Measurements from ENCODE around the gene BRSK2.
"Not testable (repeated sequence)": the region's sequence is repeated elsewhere in the genome, so short reads cannot be mapped to it uniquely, and the experiment has no call there.

Gene BRSK2

DNA sequence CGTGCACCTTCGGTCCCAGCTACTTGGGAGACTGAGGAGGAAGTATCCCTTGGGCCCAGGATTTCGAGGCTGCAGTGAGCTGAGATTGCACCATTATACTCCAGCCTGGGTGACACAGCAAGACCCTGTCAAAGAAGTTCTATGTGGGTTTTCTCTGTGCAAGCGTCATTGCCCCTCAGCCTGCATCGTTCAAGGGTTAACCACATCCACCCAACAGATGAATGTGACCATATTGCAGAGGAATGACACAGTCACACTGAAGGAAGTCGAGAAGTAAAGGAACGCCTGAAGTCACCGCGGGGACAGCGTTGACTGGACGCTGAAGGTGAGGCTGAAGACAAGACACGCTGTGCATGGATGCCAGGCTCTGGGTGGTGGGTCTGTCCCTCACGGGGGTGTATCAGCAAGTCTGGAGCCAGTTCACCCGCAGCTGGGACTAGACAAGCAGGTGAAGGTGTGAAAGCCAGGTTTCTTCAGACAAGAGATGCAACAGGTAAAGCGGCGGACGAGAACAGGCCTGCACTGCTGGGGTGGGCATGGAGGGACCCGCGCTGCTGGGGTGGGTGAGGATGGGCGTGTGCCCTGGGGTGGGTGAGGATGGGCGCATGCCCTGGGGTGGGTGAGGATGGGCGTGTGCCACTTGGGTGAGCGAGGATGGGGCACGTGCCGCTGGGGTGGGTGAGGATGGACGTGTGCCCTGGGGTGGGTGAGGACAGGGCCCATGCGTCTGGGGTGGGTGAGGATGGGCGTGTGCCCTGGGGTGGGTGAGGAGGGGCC is 43.8 kb upstream of the BRSK2 start:
- no peak overlapping the region for H3K4me3 ChIP-seq (ENCODE audit: low read length)
- TF ChIP-seq, protein P1, sequence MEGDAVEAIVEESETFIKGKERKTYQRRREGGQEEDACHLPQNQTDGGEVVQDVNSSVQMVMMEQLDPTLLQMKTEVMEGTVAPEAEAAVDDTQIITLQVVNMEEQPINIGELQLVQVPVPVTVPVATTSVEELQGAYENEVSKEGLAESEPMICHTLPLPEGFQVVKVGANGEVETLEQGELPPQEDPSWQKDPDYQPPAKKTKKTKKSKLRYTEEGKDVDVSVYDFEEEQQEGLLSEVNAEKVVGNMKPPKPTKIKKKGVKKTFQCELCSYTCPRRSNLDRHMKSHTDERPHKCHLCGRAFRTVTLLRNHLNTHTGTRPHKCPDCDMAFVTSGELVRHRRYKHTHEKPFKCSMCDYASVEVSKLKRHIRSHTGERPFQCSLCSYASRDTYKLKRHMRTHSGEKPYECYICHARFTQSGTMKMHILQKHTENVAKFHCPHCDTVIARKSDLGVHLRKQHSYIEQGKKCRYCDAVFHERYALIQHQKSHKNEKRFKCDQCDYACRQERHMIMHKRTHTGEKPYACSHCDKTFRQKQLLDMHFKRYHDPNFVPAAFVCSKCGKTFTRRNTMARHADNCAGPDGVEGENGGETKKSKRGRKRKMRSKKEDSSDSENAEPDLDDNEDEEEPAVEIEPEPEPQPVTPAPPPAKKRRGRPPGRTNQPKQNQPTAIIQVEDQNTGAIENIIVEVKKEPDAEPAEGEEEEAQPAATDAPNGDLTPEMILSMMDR (conservative IDR thresholded peaks at IDR 0.05; ENCODE audit: low read length): no peak
- DNase-seq (ENCODE audit: low read depth): no peak

DNA sequence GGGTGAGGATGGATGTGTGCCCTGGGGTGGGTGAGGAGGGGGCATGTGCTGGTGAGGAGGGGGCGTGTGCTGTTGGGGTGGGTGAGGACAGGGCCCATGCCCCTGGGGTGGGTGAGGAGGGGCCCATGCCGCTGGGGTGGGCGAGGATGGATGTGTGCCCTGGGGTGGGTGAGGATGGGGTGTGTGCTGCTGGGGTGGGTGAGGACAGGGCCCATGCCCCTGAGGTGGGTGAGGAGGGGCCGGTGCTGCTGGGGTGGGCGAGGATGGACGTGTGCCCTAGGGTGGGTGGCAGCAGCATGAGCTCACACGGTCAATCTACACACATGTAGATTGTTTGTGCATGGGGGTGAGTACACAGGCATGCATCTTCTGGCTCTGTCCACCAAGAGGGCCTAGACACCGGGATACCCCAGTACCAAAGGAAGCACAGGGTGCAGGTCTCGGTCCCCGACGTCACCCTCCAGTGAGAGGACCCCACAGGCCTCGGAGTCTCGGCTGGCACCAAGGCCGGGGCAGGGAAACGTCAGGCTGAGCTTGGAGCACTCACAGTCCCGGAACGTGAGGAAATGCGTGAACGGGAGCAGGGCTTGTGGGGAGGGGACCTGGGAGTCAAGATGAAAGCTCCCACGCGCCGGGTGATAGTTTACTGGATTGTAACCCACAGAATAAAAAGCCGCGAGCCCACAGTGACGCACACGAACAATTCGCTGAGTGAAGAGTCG is 42.9 kb upstream of the BRSK2 start:
- TF ChIP-seq, protein P1 (conservative IDR thresholded peaks at IDR 0.05; ENCODE audit: low read length): no peak
- DNase-seq (ENCODE audit: low read depth): no peak
- no peak overlapping the region for H3K4me3 ChIP-seq (ENCODE audit: low read length)

DNA sequence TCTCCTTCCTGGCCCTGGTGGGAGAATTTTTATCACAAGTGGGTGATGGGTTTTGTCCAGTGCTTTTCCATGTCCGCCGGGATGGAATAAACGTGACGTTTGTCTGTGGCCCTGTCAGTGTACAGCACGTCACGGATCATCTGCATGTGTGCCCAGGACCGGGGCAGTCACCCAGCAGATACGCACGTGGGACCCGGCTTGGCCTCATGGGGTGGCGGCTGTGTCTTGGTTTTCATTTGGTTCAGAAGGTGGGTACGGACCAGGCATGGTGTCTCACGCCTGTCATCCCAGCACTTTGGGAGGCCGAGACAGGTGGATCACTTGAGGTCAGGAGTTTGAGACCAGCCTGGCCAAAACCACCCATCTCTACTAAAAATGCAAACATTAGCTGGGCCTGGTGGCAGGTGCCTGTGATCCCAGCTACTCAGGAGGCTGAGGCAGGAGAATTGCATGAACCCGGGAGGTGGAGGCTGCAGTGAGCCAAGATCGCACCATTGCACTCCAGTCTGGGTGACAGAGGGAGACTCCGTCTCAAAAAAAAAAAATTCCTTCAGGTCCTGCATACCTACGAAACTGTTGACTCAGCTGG is 42.2 kb upstream of the BRSK2 start:
- DNase-seq (ENCODE audit: low read depth); H3K4me3 ChIP-seq (ENCODE audit: low read length): not testable (repeated sequence)

DNA sequence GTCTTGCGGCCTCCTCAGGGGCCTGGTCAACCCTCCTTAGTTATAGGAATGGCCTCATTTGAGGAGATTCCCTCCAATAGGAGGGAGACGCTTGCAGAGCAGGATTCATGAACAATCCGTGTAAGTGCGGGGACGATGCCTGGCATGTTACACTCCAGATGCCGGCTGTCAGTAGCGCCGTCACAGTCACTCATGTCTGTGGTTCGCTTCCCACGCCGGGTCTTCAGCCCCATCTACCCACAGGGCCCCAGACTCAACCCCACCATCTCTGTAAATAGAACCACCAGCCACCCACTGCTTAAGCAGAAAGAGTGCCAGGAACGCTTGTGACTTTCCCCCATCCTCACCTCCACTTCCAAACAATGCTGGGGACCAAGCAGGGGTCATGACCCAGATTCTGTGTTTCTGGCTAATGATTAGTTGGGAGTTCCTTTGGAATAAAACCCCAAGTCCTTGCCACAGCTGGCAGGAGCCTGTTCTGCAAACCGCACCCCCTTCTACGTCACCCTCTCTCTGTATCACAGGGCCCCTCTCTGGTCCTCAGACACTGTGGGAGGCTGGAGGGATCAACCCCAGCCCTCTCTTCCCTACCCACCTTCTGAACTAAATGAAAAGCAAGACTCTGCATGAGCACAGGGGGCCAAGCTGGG is 41.5 kb upstream of the BRSK2 start:
- H3K4me3 ChIP-seq (ENCODE audit: low read length): no peak overlapping the region
- TF ChIP-seq, protein P1 (conservative IDR thresholded peaks at IDR 0.05; ENCODE audit: low read length): no peak
- DNase-seq (ENCODE audit: low read depth): no peak

DNA sequence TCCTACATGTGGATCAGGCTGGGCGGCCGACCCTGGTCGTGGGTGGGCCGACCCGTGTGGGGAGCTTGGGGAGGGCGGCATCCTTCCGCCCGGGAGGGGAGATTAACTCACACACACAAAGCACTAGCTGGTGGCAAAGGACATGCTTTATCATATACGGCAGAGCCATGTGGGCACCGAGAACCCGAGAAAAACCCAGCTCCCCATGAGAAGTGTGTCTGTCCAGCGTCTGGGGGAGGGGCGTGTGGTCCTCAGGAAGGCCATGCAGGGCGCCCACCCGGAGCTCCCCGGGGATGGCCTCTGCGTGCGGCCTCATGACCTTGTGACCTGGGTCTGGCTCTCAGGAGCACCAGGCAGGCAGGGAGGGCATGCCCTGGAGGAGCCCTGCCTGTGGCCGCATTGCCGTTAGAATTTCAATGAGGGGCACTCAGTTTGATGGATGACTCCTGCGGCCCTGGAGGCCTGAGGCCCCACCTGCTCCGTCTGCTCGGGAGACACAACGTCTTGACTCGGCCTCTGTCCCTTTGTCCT is 40.9 kb upstream of the BRSK2 start:
- DNase-seq (ENCODE audit: low read depth): no peak
- H3K4me3 ChIP-seq (ENCODE audit: low read length): no peak overlapping the region
- TF ChIP-seq, protein P1 (conservative IDR thresholded peaks at IDR 0.05; ENCODE audit: low read length): no peak

DNA sequence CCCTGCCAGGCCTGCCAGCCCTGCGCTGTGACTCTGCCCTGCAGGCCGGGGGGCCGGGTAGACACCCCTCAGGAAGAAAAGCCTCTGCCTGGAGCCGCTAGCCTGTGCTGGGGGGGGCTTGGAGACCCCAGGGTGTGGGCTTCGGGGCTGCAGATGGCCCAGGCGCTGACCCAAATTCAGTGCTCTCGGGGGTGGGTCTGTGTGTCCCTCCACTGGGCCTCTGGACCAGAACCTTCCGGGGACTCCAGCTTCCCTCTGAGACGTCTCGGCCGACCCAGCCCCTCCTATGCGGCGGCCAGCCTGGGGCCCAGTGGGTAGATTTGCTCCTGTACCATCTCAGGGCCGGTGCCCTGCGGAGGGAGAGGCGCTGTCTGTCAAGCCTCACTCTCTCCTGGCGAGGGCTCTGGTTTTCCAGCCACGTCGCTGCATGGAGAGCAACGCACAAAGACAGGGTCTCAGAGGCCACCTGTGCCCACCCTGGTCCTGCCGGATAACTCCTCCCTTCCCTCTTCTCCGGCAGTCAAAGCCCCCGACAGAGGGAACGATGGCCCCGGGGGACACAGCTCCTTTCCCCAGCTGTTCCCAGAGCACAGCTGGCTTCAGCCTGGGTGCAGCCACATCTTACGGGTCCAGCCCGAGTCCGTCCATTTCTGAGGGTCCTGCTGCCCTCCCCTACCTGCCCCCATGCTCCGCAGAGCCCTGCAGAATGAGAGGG is 40.2 kb upstream of the BRSK2 start:
- TF ChIP-seq, protein P1 (conservative IDR thresholded peaks at IDR 0.05; ENCODE audit: low read length): no peak
- no peak for DNase-seq (ENCODE audit: low read depth)
- no peak overlapping the region for H3K4me3 ChIP-seq (ENCODE audit: low read length)

Measured in AG10803 (cell line).